CD4-positive, alpha-beta T cell (primary cell): Measurements from ENCODE around the gene SERP1. TPM values are rescaled to one million over a fixed set of nuclear protein-coding genes. Genes with fewer than 3 reads are reported as not detected.

Experiments used
- ATAC-seq: fragments of 200-7000 bp; cut with Tn5 transposase; one replicate; pipeline ENCODE4 v1.10.0; 2022; ENCODE audit warnings: mild to moderate bottlenecking; ENCODE audit not compliant: poor library complexity
- CTCF ChIA-PET: fragments of 350-600 bp; sonication (Branson Sonifier 250); formaldehyde crosslinking; loops from one replicate; lab custom pipeline; 2021; ENCODE audit warnings: antibody characterized with exemption, inconsistent platforms; lab: Charles Lee
- POLR2A ChIA-PET: fragments of 350-600 bp; sonication (Branson Sonifier 250); formaldehyde crosslinking; loops from one replicate; lab custom pipeline; 2021; ENCODE audit warnings: antibody characterized with exemption, inconsistent platforms; lab: Charles Lee
- DNase-seq, 14 experiments: peaks; one replicate each; pipeline ENCODE4 v3.0.0-alpha.2; 2013 to 2020; ENCODE audit warnings: mixed read lengths in 2 of 14
- H3K27ac ChIP-seq, 2 donors: one replicate each; pipeline versions ENCODE4 v1.5.1 to v1.7.0; 2013; ENCODE audit warnings: low read length in 2 of 2, low read depth in 1 of 2, mild to moderate bottlenecking in 1 of 2
- H3K27me3 ChIP-seq, 2 experiments: 1 replicate in 1 of 2; 2 replicates in 1 of 2; pipeline versions ENCODE4 v1.6.1 to v1.7.0; 2013; ENCODE audit warnings: low read length in 2 of 2, control low read depth in 1 of 2, mild to moderate bottlenecking in 1 of 2, moderate library complexity in 1 of 2; ENCODE audit not compliant: insufficient read depth in 2 of 2, control insufficient read depth in 1 of 2
- H3K36me3 ChIP-seq: one replicate; pipeline ENCODE4 v1.6.1; 2013; ENCODE audit warnings: low read length, control low read depth; ENCODE audit not compliant: insufficient read depth
- H3K4me1 ChIP-seq: one replicate; pipeline ENCODE4 v1.6.1; 2013; ENCODE audit warnings: low read length, control low read depth; ENCODE audit not compliant: insufficient read depth
- H3K4me3 ChIP-seq: one replicate; pipeline ENCODE4 v1.5.1; 2013; ENCODE audit warnings: mild to moderate bottlenecking, low read length, moderate library complexity
- H3K9me3 ChIP-seq, 2 experiments: 1 replicate in 1 of 2; 2 replicates in 1 of 2; pipeline versions ENCODE4 v1.6.1 to v1.7.0; 2013; ENCODE audit warnings: low read length in 2 of 2, mild to moderate bottlenecking in 2 of 2, control low read depth in 1 of 2, moderate library complexity in 1 of 2; ENCODE audit not compliant: control insufficient read depth in 1 of 2, insufficient read depth in 1 of 2
- H3K27ac Mint-ChIP-seq: one replicate; pipeline ENCODE4 v1.8.0; 2020; ENCODE audit warnings: mixed read lengths
- H3K27me3 Mint-ChIP-seq: one replicate; pipeline ENCODE4 v1.8.0; 2021; ENCODE audit warnings: mixed read lengths
- H3K36me3 Mint-ChIP-seq: one replicate; pipeline ENCODE4 v1.8.0; 2021; ENCODE audit warnings: low read depth, mixed read lengths
- H3K4me1 Mint-ChIP-seq: one replicate; pipeline ENCODE4 v1.8.0; 2021; ENCODE audit warnings: low read depth, mixed read lengths
- H3K4me3 Mint-ChIP-seq: one replicate; pipeline ENCODE4 v1.8.0; 2020; ENCODE audit warnings: mild to moderate bottlenecking, mixed read lengths
- H3K9me3 Mint-ChIP-seq: one replicate; pipeline ENCODE4 v1.8.0; 2020; ENCODE audit warnings: mixed read lengths
- intact Hi-C, 2 experiments: fragments of 100-400 bp; cut with DNase I in 1 of 2; cut with micrococcal nuclease in 1 of 2; formaldehyde crosslinking; loops; one replicate each; pipeline versions ENCODE4 v1.15.1 to v1.9.0; 2023 to 2025; cut with DNase I, micrococcal nuclease
- total RNA-seq, 174 experiments: library from RNA in 2 of 174; stranded (reverse) in 2 of 174; gene quantifications; one replicate each; pipeline ENCODE4 v1.2.3 and lab custom pipeline; 2021 to 2026
- TF ChIP-seq, protein P1 (sequence below): fragments of 200-600 bp; IDR thresholded peaks from one replicate; pipeline ENCODE4 v1.8.0; 2022; ENCODE audit warnings: antibody characterized with exemption, mild to moderate bottlenecking

SERP1 gene
- total RNA-seq, 2 experiments from 2014 or later, result 141 to 147 TPM

DNA sequence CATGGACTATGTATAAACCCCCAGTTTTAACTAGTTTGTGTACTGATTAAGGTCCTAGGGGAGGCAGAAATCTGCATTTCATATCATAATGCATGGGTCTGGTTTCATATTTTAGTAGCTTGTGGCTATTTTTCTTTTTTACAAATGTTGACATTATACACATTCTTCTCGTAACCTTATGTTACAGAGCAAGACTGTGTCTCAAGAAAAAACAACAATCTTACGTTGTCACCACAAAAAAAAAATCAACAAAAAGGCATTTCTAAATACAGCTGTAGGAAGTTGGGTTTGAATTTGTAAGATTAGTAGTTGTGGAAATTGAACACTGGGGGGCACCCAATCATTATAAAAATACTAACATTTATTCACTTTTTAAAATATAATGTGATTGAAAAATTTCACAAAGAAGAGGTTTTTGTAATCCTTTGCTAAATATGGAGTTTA lies 17.9 kb downstream of the SERP1 start:
- H3K4me3 ChIP-seq, result no peak overlapping the region
- H3K27me3 Mint-ChIP-seq, result no peaks in the 10 kb centered on the region
- POLR2A ChIA-PET, result interaction anchor here (0.8 kb wide), 1 partner anchor 18 kb away, joined by 5 read pairs; the partner anchor contains the start of genes EIF2A and SERP1
- H3K27ac ChIP-seq, result no peak overlapping the region
- intact Hi-C loops, result loop anchor here (1.0 to 5.0 kb wide), 6 partner anchors 49 to 619 kb away; no protein-coding TSS in a partner anchor
- ATAC-seq (peak; percentile 48), DNase-seq (peak in 4 of 14 experiments; percentile 14 to 55 (median 41))
- no peak overlapping the region for H3K4me3 Mint-ChIP-seq
- no peaks in the 10 kb centered on the region for H3K36me3 Mint-ChIP-seq
- no peaks in the 10 kb centered on the region for H3K9me3 ChIP-seq
- no peaks in the 10 kb centered on the region for H3K27me3 ChIP-seq
- TF ChIP-seq, protein P1, sequence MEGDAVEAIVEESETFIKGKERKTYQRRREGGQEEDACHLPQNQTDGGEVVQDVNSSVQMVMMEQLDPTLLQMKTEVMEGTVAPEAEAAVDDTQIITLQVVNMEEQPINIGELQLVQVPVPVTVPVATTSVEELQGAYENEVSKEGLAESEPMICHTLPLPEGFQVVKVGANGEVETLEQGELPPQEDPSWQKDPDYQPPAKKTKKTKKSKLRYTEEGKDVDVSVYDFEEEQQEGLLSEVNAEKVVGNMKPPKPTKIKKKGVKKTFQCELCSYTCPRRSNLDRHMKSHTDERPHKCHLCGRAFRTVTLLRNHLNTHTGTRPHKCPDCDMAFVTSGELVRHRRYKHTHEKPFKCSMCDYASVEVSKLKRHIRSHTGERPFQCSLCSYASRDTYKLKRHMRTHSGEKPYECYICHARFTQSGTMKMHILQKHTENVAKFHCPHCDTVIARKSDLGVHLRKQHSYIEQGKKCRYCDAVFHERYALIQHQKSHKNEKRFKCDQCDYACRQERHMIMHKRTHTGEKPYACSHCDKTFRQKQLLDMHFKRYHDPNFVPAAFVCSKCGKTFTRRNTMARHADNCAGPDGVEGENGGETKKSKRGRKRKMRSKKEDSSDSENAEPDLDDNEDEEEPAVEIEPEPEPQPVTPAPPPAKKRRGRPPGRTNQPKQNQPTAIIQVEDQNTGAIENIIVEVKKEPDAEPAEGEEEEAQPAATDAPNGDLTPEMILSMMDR, result peak; percentile 58
- CTCF ChIA-PET, result interaction anchor here (1.1 to 1.7 kb wide), 2 partner anchors 11 to 22 kb away, joined by 3 read pairs; no protein-coding TSS in a partner anchor
- no peaks in the 10 kb centered on the region for H3K36me3 ChIP-seq
- no peaks in the 10 kb centered on the region for H3K4me1 ChIP-seq
- H3K27ac Mint-ChIP-seq, result no peak overlapping the region
- H3K4me1 Mint-ChIP-seq, result peaks cover 4% of the 10 kb centered on the region
- no peaks in the 10 kb centered on the region for H3K9me3 Mint-ChIP-seq

- Mint-ChIP-seq H3K4me3 (no peak overlapping the region), H3K36me3 (no peaks in the 10 kb centered on the region), H3K27me3 (no peaks in the 10 kb centered on the region), H3K4me1 (peaks cover 4% of the 10 kb centered on the region), H3K9me3 (no peaks in the 10 kb centered on the region), H3K27ac (no peak overlapping the region)
- Histone ChIP-seq H3K27me3 (no peaks in the 10 kb centered on the region), H3K4me3 (no peak overlapping the region), H3K27ac (no peak overlapping the region), H3K4me1 (no peaks in the 10 kb centered on the region), H3K9me3 (no peaks in the 10 kb centered on the region), H3K36me3 (no peaks in the 10 kb centered on the region)
- POLR2A ChIA-PET, result interaction anchor here (0.8 kb wide), 1 partner anchor 19 kb away, joined by 5 read pairs; the partner anchor contains the start of genes EIF2A and SERP1
- TF ChIP-seq, protein P1, result no peak
- DNase-seq (no peak), ATAC-seq (no peak)
- CTCF ChIA-PET, result interaction anchor here (0.6 to 1.7 kb wide), 4 partner anchors 12 to 700 kb away, joined by 3 to 4 read pairs (median 3); no protein-coding TSS in a partner anchor
- intact Hi-C loops, result loop anchor here (1.0 to 5.0 kb wide), 6 partner anchors 50 to 620 kb away; no protein-coding TSS in a partner anchor
These were observed 18.6 kb downstream of the SERP1 start for GRCh38 chr3:150527464-150528255.

DNA sequence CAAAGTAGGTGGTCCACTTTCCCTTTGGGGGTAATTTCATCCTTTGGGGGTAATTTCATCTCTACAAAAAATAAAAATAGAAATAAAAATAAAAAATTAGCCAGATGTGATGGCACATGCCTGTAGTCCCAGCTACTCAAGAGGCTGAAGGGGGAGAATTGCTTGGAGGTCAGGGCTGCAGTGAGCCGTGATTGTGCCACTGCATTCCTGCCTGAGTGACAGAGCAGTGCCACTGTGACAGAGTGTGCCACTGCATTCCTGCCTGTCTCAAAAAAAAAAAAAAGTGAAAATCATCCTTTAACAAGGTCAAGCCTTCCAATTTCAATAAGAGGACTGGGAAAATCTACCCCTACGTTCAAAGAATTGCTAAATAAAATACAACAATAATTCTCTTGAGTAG lies 22.8 kb downstream of the SERP1 start:
- Mint-ChIP-seq H3K27me3 (no peaks in the 10 kb centered on the region), H3K36me3 (no peaks in the 10 kb centered on the region), H3K4me1 (peaks cover 4% of the 10 kb centered on the region), H3K27ac (no peak overlapping the region), H3K9me3 (no peaks in the 10 kb centered on the region), H3K4me3 (no peak overlapping the region)
- no peak for DNase-seq
- H3K9me3 ChIP-seq, result peaks cover 0 to 3% of the 10 kb centered on the region in 2 experiments
- TF ChIP-seq, protein P1, result no peak
- intact Hi-C loops, result no loop called here
- no peaks in the 10 kb centered on the region for H3K4me1 ChIP-seq
- no peaks in the 10 kb centered on the region for H3K27me3 ChIP-seq
- H3K27ac ChIP-seq, result no peak overlapping the region
- no peak overlapping the region for H3K4me3 ChIP-seq
- no peaks in the 10 kb centered on the region for H3K36me3 ChIP-seq
- no peak for ATAC-seq
- ChIA-PET CTCF (no interaction called here), POLR2A (interaction anchor here (0.8 kb wide), 1 partner anchor 512 kb away, joined by 3 read pairs; no protein-coding TSS in a partner anchor)
